Measurements from ENCODE around the gene ENG. TPM values are rescaled to one million over a fixed set of nuclear protein-coding genes. Genes with fewer than 3 reads are reported as not detected.

ENG gene
- total and polyA plus RNA-seq, 2 of the 4 experiments (the other 2 are of a cell fraction) = 3.6 to 83.3 TPM

- intact Hi-C loops (cut with micrococcal nuclease) (no loop called here), dilution Hi-C loops (cut with HindIII; ENCODE audit: low sequenced_read_pairs, unreplicated experiment) (no loop called here), in situ Hi-C loops (cut with MboI; ENCODE audit: low sequenced_read_pairs) (no loop called here)
- Histone ChIP-seq H3K18ac (ENCODE audit: low read depth, low read length) (no peak overlapping the region), H2BK15ac (ENCODE audit: low read depth, low read length) (no peak overlapping the region), H3K23ac (ENCODE audit: low read depth, low read length) (no peak overlapping the region), H2BK5ac (ENCODE audit: low read depth, low read length, poor library complexity, severe bottlenecking) (no peak overlapping the region), H2AFZ (replicated peaks; ENCODE audit: low read length, poor library complexity) (no peak overlapping the region), H2BK20ac (ENCODE audit: low read depth, low read length) (no peak overlapping the region), H3K27ac (ENCODE audit: insufficient read depth, low read length) (no peak overlapping the region), H2BK120ac (ENCODE audit: low read depth, low read length) (no peak overlapping the region), H2AK5ac (ENCODE audit: low read depth, low read length) (no peak overlapping the region), H3K36me3 (ENCODE audit: control insufficient read depth, insufficient read depth, low read length) (peaks cover 48% of the 10 kb centered on the region), H3K79me1 (ENCODE audit: low read depth in 1 of 2, low read length in 2 of 2) (peaks cover 25 to 72% of the 10 kb centered on the region in 2 experiments), H4K20me1 (ENCODE audit: insufficient read depth, low read length) (peaks cover 63% of the 10 kb centered on the region), H3K9ac (ENCODE audit: low read depth, low read length) (no peak overlapping the region), H3K27me3 (ENCODE audit: control insufficient read depth, insufficient read depth, low read length) (no peaks in the 10 kb centered on the region), H3K9me3 (ENCODE audit: control insufficient read depth, insufficient read depth, low read length) (no peaks in the 10 kb centered on the region), H3K4ac (ENCODE audit: low read depth, low read length) (no peak overlapping the region), H2AK9ac (replicated peaks; ENCODE audit: low read depth, low read length, poor library complexity) (peak overlapping the region; percentile 71), H3K9me1 (ENCODE audit: insufficient read depth, low read length) (peaks cover 16% of the 10 kb centered on the region), H4K91ac (ENCODE audit: insufficient read depth, low read depth, low read length) (no peak overlapping the region), H4K8ac (ENCODE audit: low read depth in 2 of 2, low read length in 2 of 2) (no peak overlapping the region), H3K14ac (replicated peaks; ENCODE audit: low read depth, low read length) (no peak overlapping the region), H3K4me3 (ENCODE audit: insufficient read depth, low read depth, low read length) (no peak overlapping the region), H4K5ac (ENCODE audit: low read depth, low read length) (no peak overlapping the region), H3K4me2 (ENCODE audit: low read depth, low read length) (no peak overlapping the region), H3K4me1 (ENCODE audit: control insufficient read depth, insufficient read depth, low read length) (peaks cover 16% of the 10 kb centered on the region), H3K56ac (ENCODE audit: extremely low read depth, insufficient read depth, low read length) (no peak overlapping the region)
- POLR2A ChIA-PET (ENCODE audit: unreplicated experiment) = interaction anchor here (1.3 to 1.9 kb wide), 2 partner anchors 10 to 22 kb away, joined by 3 to 15 read pairs; partner anchors contain the start of gene FPGS
- DNase-seq = no peak
- TF ChIP-seq ELK1 (IDR thresholded peaks at IDR 0.05; ENCODE audit: borderline replicate concordance, low read depth, low read length) (no peak), MAFK (IDR thresholded peaks at IDR 0.05; ENCODE audit: low read depth, low read length) (peak; percentile 35; the same call in 1 of the 2 replicates)
- WGBS, 2 experiments (ENCODE audit: extremely low coverage in 2 of 2, insufficient read length in 1 of 2) = no CpG with 5 or more reads among the region's 7 CpGs
- ATAC-seq (ENCODE audit: low read depth) = no peak
- BruUV-seq (replicated peaks) = no TSS peak
- CTCF ChIA-PET = interaction anchor here (0.5 to 0.7 kb wide), 2 partner anchors 107 to 140 kb away, joined by 3 to 6 read pairs; no protein-coding TSS in a partner anchor
These were observed 61.9 kb downstream of the ENG start for GRCh38 chr9:127792417-127793031.
